Measurements from ENCODE around the gene NCOR1. TPM values are rescaled to one million over a fixed set of nuclear protein-coding genes. Genes with fewer than 3 reads are reported as not detected.

Gene NCOR1
- polyA plus RNA-seq, 1 experiment, result 127 TPM

- Histone ChIP-seq H3K27ac (ENCODE audit: low read depth, low read length) (no peak overlapping the region), H3K4me3 (ENCODE audit: low read depth, low read length) (no peak overlapping the region), H3K9me3 (ENCODE audit: control insufficient read depth, insufficient read depth, low read length) (no peaks in the 10 kb centered on the region), H3K27me3 (ENCODE audit: control insufficient read depth, insufficient read depth, low read length) (no peaks in the 10 kb centered on the region)
- no peak for DNase-seq (ENCODE audit: low read depth, low spot score)
- POLR2A ChIA-PET, result no interaction called here
- TF ChIP-seq, protein P1, sequence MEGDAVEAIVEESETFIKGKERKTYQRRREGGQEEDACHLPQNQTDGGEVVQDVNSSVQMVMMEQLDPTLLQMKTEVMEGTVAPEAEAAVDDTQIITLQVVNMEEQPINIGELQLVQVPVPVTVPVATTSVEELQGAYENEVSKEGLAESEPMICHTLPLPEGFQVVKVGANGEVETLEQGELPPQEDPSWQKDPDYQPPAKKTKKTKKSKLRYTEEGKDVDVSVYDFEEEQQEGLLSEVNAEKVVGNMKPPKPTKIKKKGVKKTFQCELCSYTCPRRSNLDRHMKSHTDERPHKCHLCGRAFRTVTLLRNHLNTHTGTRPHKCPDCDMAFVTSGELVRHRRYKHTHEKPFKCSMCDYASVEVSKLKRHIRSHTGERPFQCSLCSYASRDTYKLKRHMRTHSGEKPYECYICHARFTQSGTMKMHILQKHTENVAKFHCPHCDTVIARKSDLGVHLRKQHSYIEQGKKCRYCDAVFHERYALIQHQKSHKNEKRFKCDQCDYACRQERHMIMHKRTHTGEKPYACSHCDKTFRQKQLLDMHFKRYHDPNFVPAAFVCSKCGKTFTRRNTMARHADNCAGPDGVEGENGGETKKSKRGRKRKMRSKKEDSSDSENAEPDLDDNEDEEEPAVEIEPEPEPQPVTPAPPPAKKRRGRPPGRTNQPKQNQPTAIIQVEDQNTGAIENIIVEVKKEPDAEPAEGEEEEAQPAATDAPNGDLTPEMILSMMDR (IDR thresholded peaks at IDR 0.05; ENCODE audit: low read depth, low read length), result no peak
- CTCF ChIA-PET, result interaction anchor here (1.2 kb wide), 1 partner anchor 27 kb away, joined by 7 read pairs; no protein-coding TSS in a partner anchor
Measured at GRCh38 chr17:16080366-16080765, 135.0 kb downstream of the NCOR1 start.

DNA sequence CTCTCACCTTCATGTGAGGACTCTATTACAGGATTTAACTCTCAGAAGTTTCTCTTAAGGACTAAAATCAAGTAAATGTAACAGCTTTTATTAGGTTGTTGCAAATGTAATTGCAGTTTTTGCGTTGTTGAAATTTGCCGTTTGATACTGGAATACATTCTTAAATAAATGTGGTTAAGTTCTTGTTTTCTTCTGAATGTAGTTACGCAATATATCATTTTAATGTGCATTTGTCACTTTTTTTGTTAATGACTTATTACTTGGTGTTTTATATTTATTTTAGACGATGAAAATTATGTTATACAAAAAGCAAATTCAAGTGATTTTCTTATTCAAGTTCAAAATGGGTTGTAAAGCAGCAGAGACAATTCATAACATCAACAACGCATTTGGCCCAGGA lies 139.4 kb downstream of the NCOR1 start:
- ChIA-PET CTCF (no interaction called here), POLR2A (no interaction called here)
- Histone ChIP-seq H3K27ac (ENCODE audit: low read depth, low read length) (no peak overlapping the region), H3K27me3 (ENCODE audit: control insufficient read depth, insufficient read depth, low read length) (no peaks in the 10 kb centered on the region), H3K9me3 (ENCODE audit: control insufficient read depth, insufficient read depth, low read length) (no peaks in the 10 kb centered on the region), H3K4me3 (ENCODE audit: low read depth, low read length) (no peak overlapping the region)
- DNase-seq (ENCODE audit: low read depth, low spot score), result no peak
- TF ChIP-seq, protein P1 (IDR thresholded peaks at IDR 0.05; ENCODE audit: low read depth, low read length), result no peak

DNA sequence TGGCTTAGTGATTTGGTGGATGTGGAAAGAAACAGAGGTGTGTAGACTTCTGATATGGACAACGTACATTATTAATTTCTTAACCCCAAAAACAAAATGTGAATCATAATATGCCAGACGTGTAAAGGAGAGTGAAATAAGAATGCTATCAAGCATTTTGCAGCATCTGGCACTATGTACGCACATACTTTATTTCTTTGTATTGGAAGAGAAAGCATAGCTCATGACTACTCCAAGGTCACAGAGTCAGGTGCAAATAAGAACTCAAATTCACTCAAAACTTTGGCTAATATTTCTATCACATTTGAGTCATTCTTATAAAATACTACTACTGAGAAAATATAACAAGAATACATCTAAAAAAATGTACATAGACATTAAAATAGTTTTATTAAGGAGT lies 140.9 kb downstream of the NCOR1 start:
- CTCF ChIA-PET, result no interaction called here
- H3K27ac ChIP-seq (ENCODE audit: low read depth, low read length), result no peak overlapping the region
- POLR2A ChIA-PET, result no interaction called here

GRCh38 chr17:16073845-16074244 lies 141.5 kb downstream of the NCOR1 start:
- Histone ChIP-seq H3K4me3 (ENCODE audit: low read depth, low read length) (no peak overlapping the region), H3K9me3 (ENCODE audit: control insufficient read depth, insufficient read depth, low read length) (no peaks in the 10 kb centered on the region), H3K27me3 (ENCODE audit: control insufficient read depth, insufficient read depth, low read length) (no peaks in the 10 kb centered on the region), H3K27ac (ENCODE audit: low read depth, low read length) (no peak overlapping the region)
- ChIA-PET CTCF (no interaction called here), POLR2A (no interaction called here)
- TF ChIP-seq, protein P1 (IDR thresholded peaks at IDR 0.05; ENCODE audit: low read depth, low read length), result no peak
- no peak for DNase-seq (ENCODE audit: low read depth, low spot score)

More for the DNA sequence above, 140.9 kb downstream of the NCOR1 start:
- TF ChIP-seq, protein P1 (IDR thresholded peaks at IDR 0.05; ENCODE audit: low read depth, low read length), result no peak
- H3K9me3 ChIP-seq (ENCODE audit: control insufficient read depth, insufficient read depth, low read length), result no peaks in the 10 kb centered on the region
- H3K27me3 ChIP-seq (ENCODE audit: control insufficient read depth, insufficient read depth, low read length), result no peaks in the 10 kb centered on the region
- H3K4me3 ChIP-seq (ENCODE audit: low read depth, low read length), result no peak overlapping the region
- DNase-seq (ENCODE audit: low read depth, low spot score), result no peak

GRCh38 chr17:16072031-16072430 lies 143.3 kb downstream of the NCOR1 start:
- ChIA-PET POLR2A (no interaction called here), CTCF (no interaction called here)
- Histone ChIP-seq H3K9me3 (ENCODE audit: control insufficient read depth, insufficient read depth, low read length) (no peaks in the 10 kb centered on the region), H3K27ac (ENCODE audit: low read depth, low read length) (no peak overlapping the region), H3K4me3 (ENCODE audit: low read depth, low read length) (no peak overlapping the region), H3K27me3 (ENCODE audit: control insufficient read depth, insufficient read depth, low read length) (no peaks in the 10 kb centered on the region)
- TF ChIP-seq, protein P1 (IDR thresholded peaks at IDR 0.05; ENCODE audit: low read depth, low read length), result no peak
- DNase-seq (ENCODE audit: low read depth, low spot score), result no peak
